DMS153 (cell line): Measurements from ENCODE around the gene DHRS9.

Experiments used
- DNase-seq: peaks from one replicate; lab custom pipeline; 2025; lab: John Stamatoyannopoulos, UW

The DHRS9 gene

DNA sequence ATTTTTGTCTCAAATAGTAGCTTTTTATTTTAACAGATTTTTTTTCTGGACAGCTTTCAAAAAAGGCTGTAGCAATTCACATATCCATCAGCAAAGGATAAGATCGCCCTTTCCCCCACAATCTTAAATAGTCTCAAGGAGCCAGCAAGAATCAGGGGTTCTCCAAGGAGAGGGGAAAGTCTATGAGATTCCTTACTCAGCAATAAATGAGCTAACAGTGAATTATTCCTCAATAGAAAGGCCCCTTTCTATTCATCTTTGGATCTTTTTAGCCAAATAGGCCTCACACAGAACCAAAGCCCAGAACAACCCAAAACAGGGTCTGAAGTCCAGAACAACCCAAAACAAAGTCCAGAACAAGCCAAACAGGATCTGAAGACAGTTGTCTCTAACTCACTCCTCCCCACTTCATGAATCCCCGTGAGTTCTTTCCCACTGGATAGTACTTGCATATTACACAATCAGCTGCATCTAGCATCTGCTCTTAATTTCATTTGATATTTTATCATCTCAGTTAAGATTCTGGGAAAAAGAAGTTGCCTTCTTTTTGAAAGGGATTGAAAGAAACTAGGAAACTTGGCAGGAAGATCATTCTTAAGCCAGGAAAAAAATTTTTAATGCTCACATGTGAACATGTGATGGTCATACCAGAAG is 3.4 kb upstream of the DHRS9 start:
- DNase-seq, result no peak

DNA sequence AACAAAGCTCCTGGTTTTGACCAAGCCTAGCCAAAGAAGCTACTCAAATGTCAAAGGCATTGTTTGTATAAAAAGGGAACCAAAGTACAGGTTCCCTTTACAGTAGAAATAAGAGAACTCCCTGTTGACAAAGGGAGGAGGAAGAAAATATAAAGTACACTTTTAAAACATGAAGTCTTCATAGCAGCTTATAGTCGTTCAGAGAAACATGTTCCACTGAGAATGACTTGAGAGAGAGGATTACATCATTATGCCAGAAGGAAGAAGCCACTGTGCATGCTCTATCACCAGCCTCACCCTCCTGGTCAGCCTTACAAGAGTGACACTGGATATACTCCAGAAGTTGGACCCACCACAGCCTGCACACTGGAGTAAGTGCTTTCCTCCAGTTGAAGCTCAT is 2.5 kb upstream of the DHRS9 start:
- DNase-seq, result no peak

GRCh38 chr2:169069833-169070232 is 470 bp downstream of the DHRS9 start:
- no peak for DNase-seq

- no peak for DNase-seq
Observed at GRCh38 chr2:169071455-169071854, 2.1 kb downstream of the DHRS9 start.

GRCh38 chr2:169072163-169072925 is 3.0 kb downstream of the DHRS9 start:
- no peak for DNase-seq

DNA sequence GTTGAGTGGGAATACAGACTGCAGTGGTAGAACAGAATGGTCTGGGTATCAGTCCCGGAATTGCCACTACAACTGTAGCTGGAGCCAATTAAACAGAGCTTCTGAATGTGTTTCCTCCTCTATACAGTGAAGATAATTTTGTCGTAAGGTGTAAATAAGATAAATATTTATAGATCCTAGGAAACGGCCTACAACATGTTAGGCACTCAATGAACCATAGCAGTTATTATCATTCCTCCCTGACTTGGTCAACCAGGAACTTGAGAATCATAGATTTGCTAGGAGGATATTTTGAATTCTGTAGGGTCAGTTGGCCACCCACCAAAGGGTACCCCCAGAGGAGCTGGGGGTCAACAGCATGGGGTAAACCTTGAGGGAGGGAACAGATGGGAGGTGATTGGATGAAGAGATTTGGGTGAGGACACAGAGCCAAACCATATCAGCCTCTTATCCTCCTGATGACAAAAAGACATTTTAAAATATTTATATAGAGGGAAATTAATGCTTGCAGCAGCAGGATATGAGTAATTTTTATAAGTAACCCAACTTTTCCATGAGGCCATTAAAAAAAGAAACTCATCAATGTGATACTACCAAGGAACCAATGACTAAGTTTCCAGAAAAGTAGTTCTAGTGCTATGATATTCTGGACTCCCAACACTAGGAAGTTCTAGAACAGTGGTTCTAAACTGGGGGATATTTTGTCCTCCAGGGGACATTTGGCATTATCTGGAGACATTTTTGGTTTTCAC is 4.0 kb downstream of the DHRS9 start:
- DNase-seq, result no peak

DNA sequence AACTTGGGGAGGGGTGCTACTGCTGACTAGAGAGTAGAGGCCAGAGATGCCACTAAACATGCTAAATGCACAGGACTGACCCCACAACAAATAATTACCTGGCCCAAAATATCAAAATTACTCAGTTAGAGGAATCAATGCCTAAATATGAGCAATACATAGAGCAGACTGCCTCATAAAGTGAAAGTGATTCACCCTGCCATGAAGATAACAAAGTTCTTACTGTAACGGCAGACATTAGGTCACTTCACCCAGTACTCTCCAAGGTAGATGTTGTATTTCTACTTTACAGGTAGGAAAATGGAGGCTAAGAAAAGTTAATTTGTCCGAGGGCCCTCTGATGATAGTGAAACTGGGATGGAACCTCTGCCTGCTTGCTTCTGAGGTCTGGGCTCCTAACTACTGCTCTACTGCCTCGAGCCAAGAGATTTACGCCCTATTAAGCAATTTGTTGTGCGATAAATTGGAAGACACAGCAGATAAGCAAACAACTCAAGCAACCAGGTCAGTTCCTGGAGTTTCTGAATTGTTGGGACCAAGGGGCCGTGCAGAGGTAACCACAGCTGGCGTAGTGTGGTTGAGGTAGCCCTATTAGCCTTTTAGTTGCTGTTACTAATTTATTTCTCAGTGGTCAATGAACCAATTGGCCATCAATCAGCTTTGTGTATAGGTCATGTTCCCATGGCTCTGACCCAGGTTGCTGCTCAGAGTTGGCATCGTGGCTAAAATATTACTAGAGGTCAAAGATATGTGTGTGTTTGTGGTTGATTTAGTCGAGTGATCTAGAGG is 4.8 kb downstream of the DHRS9 start:
- no peak for DNase-seq

- no peak for DNase-seq
Observed at GRCh38 chr2:169077674-169078240, 8.4 kb downstream of the DHRS9 start.

DNA sequence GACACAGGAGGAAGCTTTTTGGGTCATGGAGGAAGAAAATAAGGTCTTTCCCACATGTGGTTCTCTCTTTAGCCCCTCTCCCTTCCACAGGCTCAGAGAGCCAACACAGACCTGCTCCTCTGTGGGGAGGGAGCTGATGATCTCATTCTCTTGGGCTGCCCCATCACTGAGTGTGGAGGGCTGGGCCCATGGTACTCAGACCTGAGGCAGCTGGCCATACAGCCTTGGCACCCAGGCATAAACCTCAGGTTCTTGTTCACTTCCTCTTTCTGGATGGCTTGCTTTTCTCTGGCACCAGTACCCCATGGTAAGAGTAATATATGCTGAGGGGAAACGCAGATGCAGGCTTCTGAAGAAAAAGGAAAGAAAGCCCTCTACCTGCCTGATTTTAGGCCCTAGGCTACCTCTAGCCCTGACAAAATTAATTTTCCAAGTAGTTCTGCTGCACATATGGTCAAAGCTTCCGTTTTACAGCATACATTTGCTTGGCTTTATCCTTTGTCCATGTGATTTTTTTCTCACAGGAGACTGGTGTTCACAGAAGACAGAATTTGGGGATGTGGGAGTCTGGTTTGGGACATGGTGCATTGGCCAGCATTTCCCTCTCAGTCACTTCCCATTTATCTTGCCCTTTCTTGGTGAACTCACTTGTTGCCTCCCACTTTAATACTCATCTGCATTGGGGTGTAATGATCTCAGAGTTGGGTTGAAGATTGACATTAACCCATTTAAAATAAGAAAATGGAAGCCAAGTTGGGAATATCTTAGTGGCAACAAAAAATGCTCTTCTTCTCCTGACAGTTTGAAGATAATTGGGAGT is 11.1 kb downstream of the DHRS9 start:
- no peak for DNase-seq

DNA sequence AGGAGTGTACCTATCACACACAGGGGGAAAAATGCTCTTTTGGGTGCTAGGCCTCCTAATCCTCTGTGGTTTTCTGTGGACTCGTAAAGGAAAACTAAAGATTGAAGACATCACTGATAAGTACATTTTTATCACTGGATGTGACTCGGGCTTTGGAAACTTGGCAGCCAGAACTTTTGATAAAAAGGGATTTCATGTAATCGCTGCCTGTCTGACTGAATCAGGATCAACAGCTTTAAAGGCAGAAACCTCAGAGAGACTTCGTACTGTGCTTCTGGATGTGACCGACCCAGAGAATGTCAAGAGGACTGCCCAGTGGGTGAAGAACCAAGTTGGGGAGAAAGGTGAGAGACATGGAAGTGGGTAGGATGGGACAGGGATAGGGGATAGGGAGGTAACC is 12.2 kb downstream of the DHRS9 start:
- DNase-seq, result no peak

DNA sequence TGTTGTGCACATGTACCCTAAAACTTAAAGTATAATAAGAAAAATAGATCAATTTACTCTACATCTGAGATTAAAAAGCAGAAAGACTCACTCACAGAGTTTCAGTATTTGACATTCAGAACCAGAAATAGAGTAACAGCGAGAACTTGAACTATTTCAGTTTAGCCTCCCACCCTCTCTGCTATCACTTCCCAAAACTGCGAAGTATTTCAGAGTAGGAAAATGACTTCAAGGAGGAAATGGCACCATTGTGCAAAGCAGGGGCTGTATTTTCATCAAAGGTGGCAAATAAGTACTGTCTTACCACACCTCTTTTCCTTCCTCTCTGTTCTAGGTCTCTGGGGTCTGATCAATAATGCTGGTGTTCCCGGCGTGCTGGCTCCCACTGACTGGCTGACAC is 13.6 kb downstream of the DHRS9 start:
- DNase-seq, result no peak

- DNase-seq, result no peak
Observed at GRCh38 chr2:169086893-169087467, 17.6 kb downstream of the DHRS9 start.

DNA sequence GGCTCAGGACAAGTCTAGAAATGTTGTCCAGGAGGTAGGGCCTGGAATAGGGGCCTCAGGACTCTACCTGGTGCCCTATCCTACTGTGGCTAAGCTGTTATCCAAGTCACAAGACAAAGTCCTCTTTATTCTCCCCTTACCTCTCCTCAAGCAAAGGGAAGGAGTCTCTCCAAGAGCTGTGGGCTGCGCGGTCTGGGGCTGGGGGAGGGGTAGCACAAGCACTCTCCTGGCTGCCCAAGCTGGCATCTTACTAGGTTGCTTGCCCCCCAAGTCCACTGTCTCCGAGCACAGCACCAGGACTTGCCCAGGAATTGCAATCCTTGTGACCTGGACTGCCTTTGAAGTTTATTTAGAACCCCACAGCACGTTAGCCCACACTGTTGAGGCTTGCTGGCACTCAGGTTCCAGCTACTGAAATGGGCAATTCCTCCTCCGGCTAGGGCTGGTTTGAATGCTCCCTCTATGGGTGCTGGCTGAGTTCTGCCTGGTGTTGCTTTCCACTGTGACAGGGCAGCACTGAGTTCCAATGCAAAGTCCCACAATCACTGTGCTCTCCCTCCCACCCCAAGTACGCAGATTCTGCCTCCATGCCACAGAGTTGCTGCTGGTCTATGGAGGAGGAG is 18.5 kb downstream of the DHRS9 start:
- DNase-seq, result no peak

DNA sequence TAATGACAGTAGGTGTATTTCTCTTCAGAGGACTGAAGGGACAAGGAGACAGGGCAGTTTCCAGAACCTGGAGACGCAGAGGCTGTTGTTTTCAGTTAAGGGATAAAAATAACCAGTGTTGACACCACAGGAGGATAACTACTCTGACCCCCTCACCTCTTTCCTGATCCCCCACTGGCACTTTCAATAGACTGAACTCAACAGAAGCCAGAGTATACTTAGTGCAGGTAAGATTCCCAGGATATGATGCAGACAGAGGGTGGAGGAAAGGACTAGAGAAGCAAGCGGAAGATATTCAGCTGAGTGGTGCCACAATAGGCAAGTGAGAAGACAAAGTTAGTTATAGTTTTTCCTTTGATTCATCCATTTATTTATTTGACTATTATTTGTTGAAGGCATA is 19.8 kb downstream of the DHRS9 start:
- DNase-seq, result no peak

- DNase-seq, result peak; percentile 48
Observed at GRCh38 chr2:169090133-169090820, 20.9 kb downstream of the DHRS9 start.

GRCh38 chr2:169091256-169091655 is 21.9 kb downstream of the DHRS9 start:
- DNase-seq, result no peak

DNA sequence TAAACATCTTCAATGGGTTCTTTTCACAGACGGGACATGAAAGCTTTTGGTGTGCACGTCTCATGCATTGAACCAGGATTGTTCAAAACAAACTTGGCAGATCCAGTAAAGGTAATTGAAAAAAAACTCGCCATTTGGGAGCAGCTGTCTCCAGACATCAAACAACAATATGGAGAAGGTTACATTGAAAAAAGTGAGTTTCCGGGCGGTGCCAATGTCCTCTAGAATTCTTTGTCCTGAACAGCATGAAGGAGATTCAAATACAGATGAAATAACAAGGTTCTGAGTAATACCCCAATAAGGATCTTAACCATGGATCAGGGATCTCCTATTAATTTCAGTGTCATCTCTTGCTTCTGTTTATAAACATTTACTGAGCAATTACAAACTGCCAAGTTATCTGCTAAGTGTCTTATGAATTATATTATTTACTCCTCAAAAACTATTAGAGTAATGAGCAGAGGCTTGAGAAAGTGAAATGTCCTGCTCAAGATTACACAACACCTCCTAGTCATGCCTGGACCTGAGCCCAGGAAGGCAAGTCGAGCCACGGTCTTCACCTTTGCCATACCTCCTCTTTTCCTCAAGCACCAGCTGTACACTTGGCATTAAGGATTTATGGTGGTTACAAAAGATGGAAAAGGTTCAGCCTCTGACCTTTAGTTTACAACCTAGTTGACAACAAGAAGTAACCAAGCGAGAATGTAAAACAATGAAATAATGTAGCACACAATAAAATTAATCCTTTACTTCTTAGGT is 22.6 kb downstream of the DHRS9 start:
- DNase-seq, result no peak

DNA sequence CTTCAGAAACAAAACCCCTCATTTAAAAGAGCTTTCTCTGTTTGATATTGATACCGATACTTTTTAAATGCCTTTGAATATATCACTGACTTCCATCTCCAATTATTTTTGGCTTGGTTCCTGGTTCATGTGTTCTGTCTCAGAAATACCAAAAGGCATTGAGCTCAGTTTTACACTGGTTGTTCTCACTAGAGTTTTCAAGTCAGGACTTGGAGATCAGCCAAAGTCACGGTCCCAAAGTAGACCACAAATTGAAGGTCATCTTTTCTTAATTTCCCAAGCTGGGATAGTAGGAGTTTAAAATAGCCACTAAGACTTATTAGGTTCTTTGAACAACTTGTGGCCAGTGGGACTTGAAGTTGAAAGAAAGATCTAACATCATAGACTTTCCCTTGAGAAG is 24.2 kb downstream of the DHRS9 start:
- no peak for DNase-seq

GRCh38 chr2:169094676-169095075 is 25.3 kb downstream of the DHRS9 start:
- DNase-seq, result no peak
